HepG2 (cell line): Measurements from ENCODE around the gene NOS1AP.

Experiments
- AGO1 ChIP-seq: fragments of 200-400 bp; formaldehyde crosslinking; IDR thresholded peaks from 2 replicates; pipeline ENCODE4 v1.6.1; 2017; ENCODE audit warnings: mild to moderate bottlenecking, low read depth, low read length, moderate library complexity; ENCODE audit not compliant: poor library complexity, severe bottlenecking
- ARID3A ChIP-seq: IDR thresholded peaks from 2 replicates; pipeline ENCODE4 v1.6.1; 2012; ENCODE audit warnings: low read depth, low read length, improper control_type of control experiment
- ATF7 ChIP-seq, 2 experiments: fragments of 450-650 bp in 1 of 2; sonication (generic) in 1 of 2; formaldehyde crosslinking in 1 of 2; IDR thresholded peaks; 2 replicates each; pipeline versions ENCODE4 v1.4.0 to v1.6.1; 2016 to 2020; ENCODE audit warnings: antibody characterized with exemption in 1 of 2, mild to moderate bottlenecking in 1 of 2, missing genetic modification reagents in 1 of 2
- E2F5 ChIP-seq: sonication (generic); formaldehyde crosslinking; conservative IDR thresholded peaks from 2 replicates; pipeline ENCODE4 v1.4.0; 2020; ENCODE audit warnings: missing genetic modification reagents
- EZH2 ChIP-seq: conservative IDR thresholded peaks from 2 replicates; pipeline ENCODE4 v1.6.1; 2012; ENCODE audit warnings: mild to moderate bottlenecking, low read depth, low read length, moderate library complexity
- FOXM1 ChIP-seq: sonication (generic); formaldehyde crosslinking; IDR thresholded peaks from 2 replicates; pipeline ENCODE4 v1.5.0; 2020; ENCODE audit warnings: missing genetic modification reagents
- KDM5A ChIP-seq: fragments of 200-600 bp; sonication (generic); IDR thresholded peaks from 2 replicates; pipeline ENCODE4 v1.7.0; 2018; ENCODE audit warnings: antibody characterized with exemption, mild to moderate bottlenecking, low read length, borderline replicate concordance
- ZNF10 ChIP-seq: sonication (generic); formaldehyde crosslinking; IDR thresholded peaks from 2 replicates; pipeline ENCODE4 v1.4.0; 2020; ENCODE audit warnings: mild to moderate bottlenecking, low read depth, missing genetic modification reagents, borderline replicate concordance
- ZNF670 ChIP-seq: sonication (generic); formaldehyde crosslinking; IDR thresholded peaks from 2 replicates; pipeline ENCODE4 v1.8.0; 2022; ENCODE audit warnings: mild to moderate bottlenecking, missing genetic modification reagents, borderline replicate concordance
- TF ChIP-seq, protein P1 (sequence below): sonication (generic); formaldehyde crosslinking; IDR thresholded peaks from 2 replicates; pipeline ENCODE4 v1.4.0; 2020; ENCODE audit warnings: missing genetic modification reagents
- TF ChIP-seq, protein P2 (sequence below): sonication (generic); formaldehyde crosslinking; IDR thresholded peaks from 2 replicates; pipeline ENCODE4 v1.5.0; 2020; ENCODE audit warnings: mild to moderate bottlenecking, missing genetic modification reagents, moderate library complexity

DNA sequence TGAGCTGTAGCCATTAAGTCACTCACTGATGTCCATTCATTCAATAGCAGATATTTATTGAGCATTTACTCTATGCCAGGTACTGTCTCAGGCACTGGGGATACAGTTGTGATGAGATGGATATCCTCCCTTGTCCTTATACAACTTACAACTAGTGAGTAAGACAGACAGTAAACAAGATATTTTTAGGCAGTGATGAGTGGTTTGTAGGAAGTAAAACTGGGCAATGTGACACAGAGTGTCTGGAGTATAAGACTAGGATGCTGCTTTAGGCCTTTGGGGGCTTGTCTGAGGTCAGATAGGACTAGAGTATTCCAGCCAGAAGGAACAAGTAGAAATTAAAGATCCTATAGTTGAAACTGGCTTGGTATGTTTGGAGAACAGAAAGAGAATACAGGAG is 41.4 kb downstream of the NOS1AP start:
- TF ChIP-seq ZNF10 (no peak), EZH2 (no peak), KDM5A (no peak), ZNF670 (no peak), ARID3A (no peak), FOXM1 (CRISPR knock-in tag) (no peak), AGO1 (no peak), E2F5 (CRISPR knock-in tag) (no peak), ATF7 (IDR thresholded peaks at IDR 0.05) (no peak), ATF7 (CRISPR knock-in tag; IDR thresholded peaks at IDR 0.05) (no peak)
- TF ChIP-seq, protein P1, sequence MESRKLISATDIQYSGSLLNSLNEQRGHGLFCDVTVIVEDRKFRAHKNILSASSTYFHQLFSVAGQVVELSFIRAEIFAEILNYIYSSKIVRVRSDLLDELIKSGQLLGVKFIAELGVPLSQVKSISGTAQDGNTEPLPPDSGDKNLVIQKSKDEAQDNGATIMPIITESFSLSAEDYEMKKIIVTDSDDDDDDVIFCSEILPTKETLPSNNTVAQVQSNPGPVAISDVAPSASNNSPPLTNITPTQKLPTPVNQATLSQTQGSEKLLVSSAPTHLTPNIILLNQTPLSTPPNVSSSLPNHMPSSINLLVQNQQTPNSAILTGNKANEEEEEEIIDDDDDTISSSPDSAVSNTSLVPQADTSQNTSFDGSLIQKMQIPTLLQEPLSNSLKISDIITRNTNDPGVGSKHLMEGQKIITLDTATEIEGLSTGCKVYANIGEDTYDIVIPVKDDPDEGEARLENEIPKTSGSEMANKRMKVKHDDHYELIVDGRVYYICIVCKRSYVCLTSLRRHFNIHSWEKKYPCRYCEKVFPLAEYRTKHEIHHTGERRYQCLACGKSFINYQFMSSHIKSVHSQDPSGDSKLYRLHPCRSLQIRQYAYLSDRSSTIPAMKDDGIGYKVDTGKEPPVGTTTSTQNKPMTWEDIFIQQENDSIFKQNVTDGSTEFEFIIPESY (CRISPR knock-in tag): no peak
- TF ChIP-seq, protein P2, sequence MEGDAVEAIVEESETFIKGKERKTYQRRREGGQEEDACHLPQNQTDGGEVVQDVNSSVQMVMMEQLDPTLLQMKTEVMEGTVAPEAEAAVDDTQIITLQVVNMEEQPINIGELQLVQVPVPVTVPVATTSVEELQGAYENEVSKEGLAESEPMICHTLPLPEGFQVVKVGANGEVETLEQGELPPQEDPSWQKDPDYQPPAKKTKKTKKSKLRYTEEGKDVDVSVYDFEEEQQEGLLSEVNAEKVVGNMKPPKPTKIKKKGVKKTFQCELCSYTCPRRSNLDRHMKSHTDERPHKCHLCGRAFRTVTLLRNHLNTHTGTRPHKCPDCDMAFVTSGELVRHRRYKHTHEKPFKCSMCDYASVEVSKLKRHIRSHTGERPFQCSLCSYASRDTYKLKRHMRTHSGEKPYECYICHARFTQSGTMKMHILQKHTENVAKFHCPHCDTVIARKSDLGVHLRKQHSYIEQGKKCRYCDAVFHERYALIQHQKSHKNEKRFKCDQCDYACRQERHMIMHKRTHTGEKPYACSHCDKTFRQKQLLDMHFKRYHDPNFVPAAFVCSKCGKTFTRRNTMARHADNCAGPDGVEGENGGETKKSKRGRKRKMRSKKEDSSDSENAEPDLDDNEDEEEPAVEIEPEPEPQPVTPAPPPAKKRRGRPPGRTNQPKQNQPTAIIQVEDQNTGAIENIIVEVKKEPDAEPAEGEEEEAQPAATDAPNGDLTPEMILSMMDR (CRISPR knock-in tag): no peak
